Tibial nerve (tissue), 3 donors: ENCODE measurements around the gene FGD4.

Source experiments
- POLR2A ChIP-seq, 2 donors: fragments of 450-650 bp; IDR thresholded peaks; one replicate each; pipeline ENCODE4 v1.6.1; 2017; ENCODE audit warnings: antibody characterized with exemption in 2 of 2, mild to moderate bottlenecking in 2 of 2, moderate library complexity in 2 of 2
- TF ChIP-seq, protein P1 (sequence below), 5 experiments: fragments of 200-600 bp in 3 of 5; fragments of 450-650 bp in 2 of 5; sonication (generic) in 3 of 5; IDR thresholded peaks; one replicate each; pipeline ENCODE4 v1.5.1; 2016 to 2019; ENCODE audit warnings: antibody characterized with exemption in 5 of 5, mild to moderate bottlenecking in 3 of 5, moderate library complexity in 2 of 5

DNA sequence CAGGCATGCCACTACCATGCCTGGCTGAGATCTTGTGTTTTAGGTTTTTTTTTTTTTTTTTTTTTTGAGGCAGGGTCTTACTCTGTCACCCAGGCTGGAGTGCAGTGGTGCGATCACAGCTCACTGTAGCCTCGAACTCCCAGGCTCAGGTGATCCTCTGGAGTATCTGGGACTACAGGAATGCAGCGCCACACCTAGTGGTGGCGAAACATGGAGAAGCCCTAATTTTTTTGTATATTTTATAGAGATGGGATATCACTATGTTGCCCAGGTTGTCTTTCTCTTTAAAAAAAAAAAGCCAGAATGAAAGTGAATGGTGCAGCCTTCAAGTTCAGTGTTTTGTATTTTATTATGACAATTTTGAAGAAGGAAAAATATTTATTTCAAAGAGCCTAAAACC lies 44.1 kb downstream of the FGD4 start:
- TF ChIP-seq POLR2A (IDR thresholded peaks at IDR 0.05), result no peak
- TF ChIP-seq, protein P1, sequence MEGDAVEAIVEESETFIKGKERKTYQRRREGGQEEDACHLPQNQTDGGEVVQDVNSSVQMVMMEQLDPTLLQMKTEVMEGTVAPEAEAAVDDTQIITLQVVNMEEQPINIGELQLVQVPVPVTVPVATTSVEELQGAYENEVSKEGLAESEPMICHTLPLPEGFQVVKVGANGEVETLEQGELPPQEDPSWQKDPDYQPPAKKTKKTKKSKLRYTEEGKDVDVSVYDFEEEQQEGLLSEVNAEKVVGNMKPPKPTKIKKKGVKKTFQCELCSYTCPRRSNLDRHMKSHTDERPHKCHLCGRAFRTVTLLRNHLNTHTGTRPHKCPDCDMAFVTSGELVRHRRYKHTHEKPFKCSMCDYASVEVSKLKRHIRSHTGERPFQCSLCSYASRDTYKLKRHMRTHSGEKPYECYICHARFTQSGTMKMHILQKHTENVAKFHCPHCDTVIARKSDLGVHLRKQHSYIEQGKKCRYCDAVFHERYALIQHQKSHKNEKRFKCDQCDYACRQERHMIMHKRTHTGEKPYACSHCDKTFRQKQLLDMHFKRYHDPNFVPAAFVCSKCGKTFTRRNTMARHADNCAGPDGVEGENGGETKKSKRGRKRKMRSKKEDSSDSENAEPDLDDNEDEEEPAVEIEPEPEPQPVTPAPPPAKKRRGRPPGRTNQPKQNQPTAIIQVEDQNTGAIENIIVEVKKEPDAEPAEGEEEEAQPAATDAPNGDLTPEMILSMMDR (IDR thresholded peaks at IDR 0.05), result no peak
